ENCODE results near the gene SIX5.

SIX5 gene

DNA sequence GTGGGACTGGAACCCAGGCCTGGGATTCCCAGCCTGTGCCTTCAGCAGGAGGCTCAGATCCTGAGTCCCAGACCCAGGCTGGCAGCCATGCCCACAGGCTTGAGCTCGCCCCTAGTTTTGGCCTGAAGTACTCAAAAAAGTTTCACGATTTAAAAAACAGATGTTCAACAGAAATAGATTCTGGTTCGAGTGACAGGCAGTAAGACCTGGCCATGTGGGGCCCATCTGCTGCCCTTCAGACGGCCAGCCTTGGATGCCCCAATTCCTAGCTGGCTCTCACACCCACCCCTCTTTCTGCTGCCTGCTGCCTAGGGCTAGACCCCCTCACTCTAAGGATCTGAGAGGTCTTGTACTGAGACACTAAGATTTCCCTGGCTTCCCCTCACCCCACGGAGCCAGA is 16.0 kb upstream of the SIX5 start:
- H3K4me1 ChIP-seq (ENCODE audit: insufficient read depth, low read length) = peaks cover 22% of the 10 kb centered on the region
- H3K36me3 ChIP-seq (ENCODE audit: insufficient read depth, low read length) = peaks cover 2% of the 10 kb centered on the region; the same call in 1 of the 2 replicates
- no peak overlapping the region for H3K9ac ChIP-seq (ENCODE audit: low read depth, low read length)
- no peaks in the 10 kb centered on the region for H3K9me3 ChIP-seq (ENCODE audit: control insufficient read depth, insufficient read depth, low read length)

GRCh38 chr19:45784096-45784495 is 15.0 kb upstream of the SIX5 start:
- Histone ChIP-seq H3K4me1 (ENCODE audit: insufficient read depth, low read length) (peaks cover 27% of the 10 kb centered on the region), H3K36me3 (ENCODE audit: insufficient read depth, low read length) (peaks cover 2% of the 10 kb centered on the region; the same call in 1 of the 2 replicates), H3K9ac (ENCODE audit: low read depth, low read length) (no peak overlapping the region), H3K9me3 (ENCODE audit: control insufficient read depth, insufficient read depth, low read length) (no peaks in the 10 kb centered on the region)

DNA sequence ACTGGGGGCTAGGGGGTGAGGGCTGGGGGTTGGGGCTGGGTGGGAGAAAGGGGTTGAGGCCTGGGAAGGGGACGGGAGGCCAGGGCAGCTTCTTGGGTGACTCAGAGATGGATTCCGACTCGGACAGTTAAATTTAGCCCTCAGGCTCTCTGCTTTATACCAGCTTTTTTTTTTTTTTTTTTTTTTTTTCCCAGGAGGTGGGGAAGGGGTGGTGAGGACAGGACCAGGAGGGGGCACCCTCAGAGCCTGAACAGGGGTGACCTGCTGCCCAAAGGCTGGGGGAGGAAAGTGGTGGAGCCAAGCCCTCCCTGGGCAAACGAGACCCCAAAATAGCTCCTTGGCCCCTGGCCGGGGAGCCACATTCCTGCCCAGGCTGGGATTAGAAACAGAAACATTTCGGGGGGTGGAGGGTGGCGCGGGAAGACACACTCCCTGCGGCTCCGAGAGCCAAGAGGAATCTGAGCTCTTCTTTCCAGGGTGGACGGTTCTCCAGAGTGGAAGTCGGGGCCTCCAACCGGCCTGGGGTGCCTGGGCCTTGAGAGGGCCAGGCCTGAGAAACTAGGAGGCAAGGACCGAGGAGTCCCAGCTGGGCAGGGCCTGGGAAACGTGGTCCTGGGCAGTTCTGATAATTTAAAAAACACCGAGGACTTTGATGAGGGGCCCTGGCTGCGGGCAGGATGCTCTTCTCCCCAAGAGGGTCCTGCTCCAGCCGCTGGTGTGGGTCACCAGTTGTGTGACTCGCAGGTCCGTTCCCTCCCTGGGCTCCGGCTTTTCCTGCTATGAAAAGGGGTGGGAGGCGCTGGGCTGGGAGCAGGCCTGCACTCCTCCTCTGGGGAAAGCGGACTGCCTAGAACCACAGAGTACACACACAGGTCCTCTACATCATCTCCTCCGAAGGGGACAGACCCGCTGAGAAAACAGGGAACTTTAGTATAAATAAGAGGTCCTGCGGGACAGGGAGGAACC is 14.1 kb upstream of the SIX5 start:
- H3K9ac ChIP-seq (ENCODE audit: low read depth, low read length) = peak overlapping the region; percentile 7; the same call in 1 of the 2 replicates
- peaks cover 30% of the 10 kb centered on the region for H3K4me1 ChIP-seq (ENCODE audit: insufficient read depth, low read length)
- H3K9me3 ChIP-seq (ENCODE audit: control insufficient read depth, insufficient read depth, low read length) = no peaks in the 10 kb centered on the region
- H3K36me3 ChIP-seq (ENCODE audit: insufficient read depth, low read length) = no peaks in the 10 kb centered on the region

DNA sequence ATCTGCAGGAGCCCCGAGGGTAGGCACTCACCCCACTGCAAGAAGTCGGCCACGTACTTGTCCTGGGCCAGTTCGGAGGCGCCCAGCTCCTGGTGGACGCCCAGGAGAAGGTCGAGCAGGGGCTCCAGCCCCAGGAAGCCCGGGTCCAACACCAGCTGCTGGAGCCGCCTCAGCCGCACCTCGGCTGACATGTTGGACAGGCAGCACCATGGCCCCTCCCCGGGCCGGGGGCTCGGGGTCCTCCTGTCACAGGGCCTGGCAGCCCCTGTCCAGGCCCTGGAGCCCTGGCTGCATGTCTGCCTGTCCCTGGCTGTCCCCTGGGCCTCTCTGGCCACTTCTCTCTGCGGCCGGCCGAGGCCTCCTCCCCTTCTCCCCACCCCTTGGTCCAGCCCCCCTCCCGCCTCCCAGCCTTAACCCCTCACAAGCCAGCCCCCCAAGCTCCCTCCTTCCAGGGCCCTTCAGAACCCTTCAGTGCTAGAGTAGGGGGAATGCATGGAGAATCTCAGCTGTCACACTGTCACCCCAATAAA is 13.2 kb upstream of the SIX5 start, which contains the start of gene DMPK:
Gene DMPK (minus strand): TSS at position 329 of the 530 bp plus-strand sequence. CDS start 138 bp downstream, at position 191.
- Histone ChIP-seq H3K9ac (ENCODE audit: low read depth, low read length) (peak within 1 kb of the TSS; percentile 27; the same call in 1 of the 2 replicates), H3K9me3 (ENCODE audit: control insufficient read depth, insufficient read depth, low read length) (no peaks in the 10 kb centered on the region), H3K36me3 (ENCODE audit: insufficient read depth, low read length) (no peaks in the 10 kb centered on the region), H3K4me1 (ENCODE audit: insufficient read depth, low read length) (peaks cover 30% of the 10 kb centered on the region)

DNA sequence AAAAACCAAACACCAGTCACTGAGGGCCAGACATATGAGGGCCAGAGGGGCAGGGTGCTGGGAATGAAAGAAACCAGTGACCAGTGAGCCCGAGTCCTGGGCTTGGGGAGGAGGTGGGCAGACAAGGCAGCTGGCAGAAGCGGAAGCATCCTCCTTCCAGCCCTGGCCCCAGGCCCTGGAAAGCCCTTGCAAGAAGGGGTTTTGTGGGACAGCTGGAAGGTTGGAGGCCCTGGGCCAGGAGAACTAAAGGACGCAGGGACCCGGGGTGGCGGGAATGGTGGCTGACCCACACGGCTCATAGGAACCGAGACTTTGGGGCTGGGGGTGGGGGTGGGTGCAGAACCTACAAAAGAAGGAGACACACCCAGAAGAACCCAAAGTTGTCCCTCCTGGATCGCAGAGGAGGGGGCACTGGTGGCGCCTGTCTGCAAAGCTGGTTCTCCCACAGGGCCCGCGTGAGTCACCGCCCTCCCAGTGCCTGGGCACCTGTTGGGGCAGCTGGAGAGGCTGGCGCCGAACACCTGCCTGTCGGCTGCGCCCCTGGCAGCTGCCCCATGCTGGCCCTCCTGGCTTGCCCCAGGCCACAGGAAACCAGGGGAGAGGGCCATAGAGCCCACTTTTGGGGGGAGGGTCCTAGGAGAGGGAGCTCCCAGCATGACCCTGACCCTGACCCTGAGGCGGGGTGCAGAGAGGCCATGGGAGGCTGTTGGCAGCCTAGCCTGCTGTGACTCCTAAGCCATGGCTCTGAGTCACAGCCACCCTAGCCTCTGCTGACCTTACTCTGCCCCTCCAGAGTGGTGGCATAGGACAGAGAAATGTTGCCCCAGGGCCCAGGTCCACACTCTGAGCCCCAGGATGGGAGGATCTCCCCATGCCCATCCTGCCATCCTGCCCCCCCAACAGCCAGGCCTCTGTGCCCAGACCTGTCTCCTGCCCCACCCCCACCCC is 12.4 kb upstream of the SIX5 start:
- Histone ChIP-seq H3K9ac (ENCODE audit: low read depth, low read length) (peak overlapping the region; percentile 27; the same call in 1 of the 2 replicates), H3K4me1 (ENCODE audit: insufficient read depth, low read length) (peaks cover 30% of the 10 kb centered on the region), H3K36me3 (ENCODE audit: insufficient read depth, low read length) (no peaks in the 10 kb centered on the region; the same call in 1 of the 2 replicates), H3K9me3 (ENCODE audit: control insufficient read depth, insufficient read depth, low read length) (no peaks in the 10 kb centered on the region)

DNA sequence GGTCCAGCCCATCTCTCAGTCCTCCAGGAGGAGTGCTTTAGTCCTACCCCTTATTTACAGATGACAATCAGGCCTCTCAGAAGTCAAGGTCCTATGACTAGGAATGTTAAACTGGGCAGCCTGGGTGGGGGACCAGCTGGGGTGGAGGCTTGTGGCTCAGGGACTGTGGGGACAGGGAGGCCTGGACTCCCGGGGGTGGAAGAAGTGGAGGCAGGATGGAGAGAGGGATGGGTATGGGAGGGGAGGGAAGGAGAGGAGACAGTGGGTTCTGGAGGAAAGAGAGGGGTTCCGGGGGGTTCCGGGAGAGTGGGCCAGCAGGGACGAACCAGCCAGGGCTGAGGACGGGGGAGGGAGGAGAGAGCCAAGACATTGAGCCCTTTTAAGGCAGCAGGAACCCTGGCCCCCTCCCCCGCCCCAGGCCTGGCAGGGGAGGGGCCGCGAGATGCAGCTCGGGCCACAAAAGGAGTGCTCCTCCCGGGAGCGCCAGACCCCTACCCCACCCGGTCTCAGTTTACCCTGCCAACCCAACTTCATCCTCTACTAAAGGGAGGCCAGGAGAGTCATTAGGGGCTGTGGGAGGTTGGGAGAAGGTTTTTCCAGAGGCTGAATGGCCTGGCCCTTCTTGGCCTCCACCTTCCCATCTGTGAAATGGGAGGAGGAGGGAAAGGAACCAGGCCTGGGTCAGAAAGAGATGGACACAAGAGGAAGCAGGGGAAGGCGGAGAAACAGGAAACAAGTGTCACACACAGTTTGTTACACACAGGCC is 11.6 kb upstream of the SIX5 start:
- H3K36me3 ChIP-seq (ENCODE audit: insufficient read depth, low read length) = no peaks in the 10 kb centered on the region; the same call in 1 of the 2 replicates
- H3K4me1 ChIP-seq (ENCODE audit: insufficient read depth, low read length) = peaks cover 30% of the 10 kb centered on the region
- no peak overlapping the region; the same call in 1 of the 2 replicates for H3K9ac ChIP-seq (ENCODE audit: low read depth, low read length)

GRCh38 chr19:45780146-45780447 is 11.0 kb upstream of the SIX5 start:
- H3K9ac ChIP-seq (ENCODE audit: low read depth, low read length) = peak overlapping the region; percentile 44; the same call in 1 of the 2 replicates
- no peaks in the 10 kb centered on the region; the same call in 1 of the 2 replicates for H3K36me3 ChIP-seq (ENCODE audit: insufficient read depth, low read length)
- H3K4me1 ChIP-seq (ENCODE audit: insufficient read depth, low read length) = peaks cover 30% of the 10 kb centered on the region

More for the DNA sequence above, 11.6 kb upstream of the SIX5 start:
- H3K9me3 ChIP-seq (ENCODE audit: control insufficient read depth, insufficient read depth, low read length) = no peaks in the 10 kb centered on the region

DNA sequence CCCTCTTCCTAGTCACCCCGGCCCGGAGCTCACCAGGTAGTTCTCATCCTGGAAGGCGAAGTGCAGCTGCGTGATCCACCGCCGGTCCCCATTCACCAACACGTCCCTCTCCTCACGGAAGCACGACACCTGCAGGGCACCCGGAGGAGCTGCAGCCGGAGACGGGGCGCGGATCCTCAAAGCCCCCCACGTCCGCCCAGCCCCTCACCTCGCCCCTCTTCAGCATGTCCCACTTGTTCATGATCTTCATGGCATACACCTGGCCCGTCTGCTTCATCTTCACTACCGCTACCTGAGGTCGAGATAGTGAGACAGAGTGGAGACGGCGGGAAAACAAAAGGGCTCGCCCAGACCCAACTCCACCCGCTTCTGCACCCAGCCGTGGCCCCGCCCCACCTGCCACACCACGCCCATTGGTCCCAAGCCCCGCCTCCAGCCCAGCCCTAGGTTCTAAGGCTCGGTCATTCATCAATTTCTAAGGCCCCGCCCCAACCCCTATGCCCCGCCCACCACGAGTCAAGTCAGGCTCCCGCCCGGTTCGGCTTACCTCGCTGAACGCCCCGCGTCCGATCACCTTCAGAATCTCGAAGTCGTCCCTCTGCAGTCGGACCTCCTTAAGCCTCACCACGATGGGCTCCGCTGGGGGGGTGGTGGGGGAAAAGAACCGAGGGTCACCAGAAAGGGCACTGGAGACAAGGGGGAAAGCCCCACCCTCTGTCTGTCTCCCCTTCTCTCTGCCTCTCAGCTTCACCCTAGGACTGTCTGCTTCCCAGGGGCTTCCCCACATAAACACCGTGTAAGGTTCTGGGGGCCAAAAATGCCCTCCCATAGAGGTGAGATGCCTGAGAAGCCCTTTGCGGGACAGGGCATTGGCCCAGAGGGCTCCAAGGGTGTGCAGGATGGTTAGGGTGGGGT is 10.4 kb upstream of the SIX5 start:
- Histone ChIP-seq H3K9me3 (ENCODE audit: control insufficient read depth, insufficient read depth, low read length) (no peaks in the 10 kb centered on the region), H3K9ac (ENCODE audit: low read depth, low read length) (peak overlapping the region; percentile 56), H3K36me3 (ENCODE audit: insufficient read depth, low read length) (no peaks in the 10 kb centered on the region; the same call in 1 of the 2 replicates), H3K4me1 (ENCODE audit: insufficient read depth, low read length) (peaks cover 28% of the 10 kb centered on the region)

More at GRCh38 chr19:45780146-45780447, 11.0 kb upstream of the SIX5 start:
- H3K9me3 ChIP-seq (ENCODE audit: control insufficient read depth, insufficient read depth, low read length) = no peaks in the 10 kb centered on the region

DNA sequence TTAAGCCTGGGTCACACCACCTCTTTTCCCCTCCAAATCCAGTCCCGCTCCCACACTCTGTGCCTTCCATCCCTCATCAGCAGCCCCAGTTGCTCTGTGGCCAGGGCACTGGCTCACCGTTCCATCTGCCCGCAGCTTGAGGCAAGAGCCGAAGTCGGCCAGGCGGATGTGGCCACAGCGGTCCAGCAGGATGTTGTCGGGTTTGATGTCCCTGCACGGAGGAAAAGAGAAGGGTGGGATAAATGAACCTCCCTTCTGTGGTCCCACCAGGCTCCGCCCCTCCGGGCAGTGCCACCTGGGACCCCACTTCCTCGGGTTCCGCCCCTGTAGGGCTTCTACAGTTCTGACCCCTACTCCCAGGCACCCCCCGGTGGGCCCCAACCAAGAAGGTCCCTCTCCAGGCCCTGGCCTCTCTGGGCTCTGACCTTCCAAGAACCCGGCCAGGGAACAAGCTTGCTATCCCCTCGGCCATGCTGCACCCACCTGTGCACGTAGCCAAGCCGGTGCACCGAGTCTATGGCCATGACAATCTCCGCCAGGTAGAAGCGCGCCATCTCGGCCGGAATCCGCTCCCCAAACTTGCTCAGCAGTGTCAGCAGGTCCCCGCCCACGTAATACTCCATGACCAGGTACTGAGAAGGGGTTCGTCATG is 9.1 kb upstream of the SIX5 start:
- Histone ChIP-seq H3K4me1 (ENCODE audit: insufficient read depth, low read length) (peaks cover 20% of the 10 kb centered on the region), H3K9ac (ENCODE audit: low read depth, low read length) (no peak overlapping the region), H3K9me3 (ENCODE audit: control insufficient read depth, insufficient read depth, low read length) (no peaks in the 10 kb centered on the region), H3K36me3 (ENCODE audit: insufficient read depth, low read length) (no peaks in the 10 kb centered on the region; the same call in 1 of the 2 replicates)

GRCh38 chr19:45777395-45777961 is 8.4 kb upstream of the SIX5 start:
- Histone ChIP-seq H3K36me3 (ENCODE audit: insufficient read depth, low read length) (no peaks in the 10 kb centered on the region; the same call in 1 of the 2 replicates), H3K4me1 (ENCODE audit: insufficient read depth, low read length) (peaks cover 15% of the 10 kb centered on the region)

DNA sequence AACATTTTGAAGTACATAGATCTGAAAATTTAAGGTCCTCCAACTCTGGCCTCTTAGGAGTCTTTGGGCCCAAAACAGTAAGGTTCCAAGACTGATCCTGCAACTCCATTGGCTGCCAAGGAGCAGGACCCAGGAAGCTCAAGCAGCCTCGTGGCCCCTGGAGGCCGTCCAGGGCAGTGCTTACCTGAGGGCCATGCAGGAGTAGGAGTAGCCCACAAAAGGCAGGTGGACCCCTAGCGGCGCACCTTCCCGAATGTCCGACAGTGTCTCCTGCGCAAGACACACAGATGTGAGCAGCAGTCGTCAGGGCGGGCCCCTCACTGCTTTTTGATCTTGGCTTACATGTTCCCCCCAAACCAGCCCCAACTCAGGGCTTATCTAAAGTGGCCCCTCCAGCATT is 5.7 kb upstream of the SIX5 start:
- Histone ChIP-seq H3K9me3 (ENCODE audit: control insufficient read depth, insufficient read depth, low read length) (no peaks in the 10 kb centered on the region), H3K36me3 (ENCODE audit: insufficient read depth, low read length) (no peaks in the 10 kb centered on the region; the same call in 1 of the 2 replicates), H3K4me1 (ENCODE audit: insufficient read depth, low read length) (peaks cover 10% of the 10 kb centered on the region), H3K9ac (ENCODE audit: low read depth, low read length) (no peak overlapping the region)

More at GRCh38 chr19:45777395-45777961, 8.4 kb upstream of the SIX5 start:
- Histone ChIP-seq H3K9me3 (ENCODE audit: control insufficient read depth, insufficient read depth, low read length) (no peaks in the 10 kb centered on the region), H3K9ac (ENCODE audit: low read depth, low read length) (no peak overlapping the region)

- Histone ChIP-seq H3K36me3 (ENCODE audit: insufficient read depth, low read length) (no peaks in the 10 kb centered on the region; the same call in 1 of the 2 replicates), H3K9ac (ENCODE audit: low read depth, low read length) (no peak overlapping the region), H3K9me3 (ENCODE audit: control insufficient read depth, insufficient read depth, low read length) (no peaks in the 10 kb centered on the region), H3K4me1 (ENCODE audit: insufficient read depth, low read length) (peaks cover 6% of the 10 kb centered on the region)
Observed at GRCh38 chr19:45773384-45773783, 4.3 kb upstream of the SIX5 start.
